Progenitor cell of endocrine pancreas (in vitro differentiated cells): ENCODE data around the gene URB2. TPM values are rescaled to one million over a fixed set of nuclear protein-coding genes. Genes with fewer than 3 reads are reported as not detected.

ENCODE experiments used
- DNase-seq: peaks from one replicate; pipeline ENCODE4 v3.0.0; 2021; ENCODE audit warnings: low spot score; ENCODE audit not compliant: unreplicated experiment
- H3K27ac Mint-ChIP-seq: 2 replicates; pipeline ENCODE4 v1.8.0; 2021; ENCODE audit warnings: mild to moderate bottlenecking, moderate library complexity, mixed read lengths
- H3K27me3 Mint-ChIP-seq: 2 replicates; pipeline ENCODE4 v1.8.0; 2021; ENCODE audit warnings: mixed read lengths
- H3K36me3 Mint-ChIP-seq: 2 replicates; pipeline ENCODE4 v1.8.0; 2022; ENCODE audit warnings: mixed read lengths; ENCODE audit not compliant: insufficient read depth
- H3K4me1 Mint-ChIP-seq: 2 replicates; pipeline ENCODE4 v1.8.0; 2021; ENCODE audit warnings: low read depth, mixed read lengths
- H3K4me3 Mint-ChIP-seq: 2 replicates; pipeline ENCODE4 v1.8.0; 2021; ENCODE audit warnings: low read depth, mild to moderate bottlenecking, moderate library complexity, mixed read lengths
- H3K9me3 Mint-ChIP-seq: 2 replicates; pipeline ENCODE4 v1.8.0; 2021; ENCODE audit warnings: low read depth, mixed read lengths
- CTCF ChIP-seq: fragments of 200-600 bp; sonication (generic); IDR thresholded peaks from one replicate; pipeline ENCODE4 v1.5.0; 2021; ENCODE audit warnings: antibody characterized with exemption, mild to moderate bottlenecking; ENCODE audit not compliant: unreplicated experiment
- total RNA-seq: library from RNA; stranded (reverse); gene quantifications from 2 replicates; pipeline ENCODE4 v1.2.1, GENCODE V29; 2021

URB2 gene
- total RNA-seq, 1 donor from 2014 or later: 16.2 TPM

- H3K27ac Mint-ChIP-seq: peak overlapping the region; percentile 41
- no peak for TF ChIP-seq CTCF
Observed at GRCh38 chr1:229582011-229582694, 43.9 kb upstream of the URB2 start.

GRCh38 chr1:229582715-229583114 lies 43.3 kb upstream of the URB2 start:
- Mint-ChIP-seq H3K4me1 (peaks cover 3% of the 10 kb centered on the region), H3K9me3 (no peaks in the 10 kb centered on the region), H3K36me3 (no peaks in the 10 kb centered on the region), H3K4me3 (no peak overlapping the region), H3K27me3 (no peaks in the 10 kb centered on the region), H3K27ac (no peak overlapping the region)
- no peak for DNase-seq
- TF ChIP-seq CTCF: no peak

More at GRCh38 chr1:229582011-229582694, 43.9 kb upstream of the URB2 start:
- H3K4me1 Mint-ChIP-seq: peaks cover 3% of the 10 kb centered on the region
- H3K36me3 Mint-ChIP-seq: no peaks in the 10 kb centered on the region
- H3K9me3 Mint-ChIP-seq: no peaks in the 10 kb centered on the region
- H3K4me3 Mint-ChIP-seq: no peak overlapping the region
- DNase-seq: no peak
- no peaks in the 10 kb centered on the region for H3K27me3 Mint-ChIP-seq

GRCh38 chr1:229585338-229585737 lies 40.7 kb upstream of the URB2 start:
- H3K4me3 Mint-ChIP-seq: no peak overlapping the region
- H3K27me3 Mint-ChIP-seq: no peaks in the 10 kb centered on the region
- no peaks in the 10 kb centered on the region for H3K36me3 Mint-ChIP-seq
- no peak for TF ChIP-seq CTCF
- no peak overlapping the region for H3K27ac Mint-ChIP-seq
- DNase-seq: no peak
- peaks cover 3% of the 10 kb centered on the region for H3K4me1 Mint-ChIP-seq
- no peaks in the 10 kb centered on the region for H3K9me3 Mint-ChIP-seq

GRCh38 chr1:229590119-229590518 lies 35.9 kb upstream of the URB2 start:
- peaks cover 2% of the 10 kb centered on the region for H3K36me3 Mint-ChIP-seq
- H3K27ac Mint-ChIP-seq: no peak overlapping the region
- H3K4me1 Mint-ChIP-seq: no peaks in the 10 kb centered on the region
- no peak for TF ChIP-seq CTCF
- H3K27me3 Mint-ChIP-seq: no peaks in the 10 kb centered on the region
- H3K9me3 Mint-ChIP-seq: no peaks in the 10 kb centered on the region
- H3K4me3 Mint-ChIP-seq: no peak overlapping the region
- DNase-seq: no peak

- H3K4me1 Mint-ChIP-seq: no peaks in the 10 kb centered on the region
- no peaks in the 10 kb centered on the region for H3K9me3 Mint-ChIP-seq
- H3K4me3 Mint-ChIP-seq: no peak overlapping the region
- no peak for TF ChIP-seq CTCF
- no peak overlapping the region for H3K27ac Mint-ChIP-seq
- peaks cover 4% of the 10 kb centered on the region for H3K36me3 Mint-ChIP-seq
- H3K27me3 Mint-ChIP-seq: no peaks in the 10 kb centered on the region
- DNase-seq: no peak
Observed at GRCh38 chr1:229593800-229594199, 32.2 kb upstream of the URB2 start.
